ENCODE data around the gene ARHGAP6.

GRCh38 chrX:11403631-11404030 is 262.1 kb downstream of the ARHGAP6 start:
- TF ChIP-seq POLR2AphosphoS5 (IDR thresholded peaks at IDR 0.05; ENCODE audit: low read depth, low read length) (no peak), POLR2A (IDR thresholded peaks at IDR 0.05; ENCODE audit: low read depth, low read length) (no peak)

Data from GM12892 (cell line).